NK-92 treated with Interleukin-12 subunit alpha and Interleukin-12 subunit beta, amount 100 ng/mL, for 24 hours (cell line): ENCODE results near the gene GHDC.
"Not testable (repeated sequence)": the region's sequence is repeated elsewhere in the genome, so short reads cannot be mapped to it uniquely, and the experiment has no call there.

Source experiments
- DNase-seq: peaks from one replicate; lab custom pipeline; 2025; lab: John Stamatoyannopoulos, UW

GHDC gene

DNA sequence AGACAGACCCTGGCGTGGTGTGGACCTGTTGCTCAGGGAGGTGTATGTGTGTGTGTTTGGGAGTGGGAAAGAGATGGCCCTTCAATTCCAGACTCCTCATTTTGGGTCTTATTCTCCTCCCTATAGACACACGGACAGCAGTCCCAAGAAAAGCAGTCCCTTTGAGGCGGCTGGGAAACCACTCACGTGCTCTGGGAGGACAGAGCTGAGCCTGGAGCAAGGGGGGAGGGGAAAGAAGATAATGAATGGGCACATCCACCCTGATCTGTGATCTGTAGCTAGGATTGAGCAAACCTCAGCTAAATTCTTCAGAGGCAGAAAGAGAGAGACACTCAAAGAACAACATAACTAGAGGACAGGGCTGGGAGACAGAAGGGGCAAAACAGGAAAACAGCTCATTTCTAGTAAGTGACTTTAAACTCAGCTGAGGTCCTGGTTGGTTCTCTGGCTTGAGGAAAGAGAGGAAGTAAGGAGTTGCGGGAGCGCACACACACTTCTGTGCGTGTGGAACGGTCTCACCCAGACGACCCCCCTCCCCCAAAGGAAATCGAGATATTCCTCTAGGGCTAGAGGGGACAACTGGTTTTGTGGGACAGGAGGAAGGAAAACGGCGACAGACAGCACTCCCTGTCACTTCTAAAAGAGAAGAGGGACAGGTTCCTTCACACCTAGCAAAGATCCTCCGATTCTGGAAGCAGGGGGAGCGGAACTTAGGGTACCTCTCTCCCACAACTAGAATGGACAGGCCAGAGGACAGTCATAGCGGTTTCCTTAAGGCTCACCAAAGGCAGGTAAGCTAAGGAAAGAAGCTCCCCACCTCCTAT, 40.2 kb downstream of the GHDC start:
- no peak for DNase-seq

DNA sequence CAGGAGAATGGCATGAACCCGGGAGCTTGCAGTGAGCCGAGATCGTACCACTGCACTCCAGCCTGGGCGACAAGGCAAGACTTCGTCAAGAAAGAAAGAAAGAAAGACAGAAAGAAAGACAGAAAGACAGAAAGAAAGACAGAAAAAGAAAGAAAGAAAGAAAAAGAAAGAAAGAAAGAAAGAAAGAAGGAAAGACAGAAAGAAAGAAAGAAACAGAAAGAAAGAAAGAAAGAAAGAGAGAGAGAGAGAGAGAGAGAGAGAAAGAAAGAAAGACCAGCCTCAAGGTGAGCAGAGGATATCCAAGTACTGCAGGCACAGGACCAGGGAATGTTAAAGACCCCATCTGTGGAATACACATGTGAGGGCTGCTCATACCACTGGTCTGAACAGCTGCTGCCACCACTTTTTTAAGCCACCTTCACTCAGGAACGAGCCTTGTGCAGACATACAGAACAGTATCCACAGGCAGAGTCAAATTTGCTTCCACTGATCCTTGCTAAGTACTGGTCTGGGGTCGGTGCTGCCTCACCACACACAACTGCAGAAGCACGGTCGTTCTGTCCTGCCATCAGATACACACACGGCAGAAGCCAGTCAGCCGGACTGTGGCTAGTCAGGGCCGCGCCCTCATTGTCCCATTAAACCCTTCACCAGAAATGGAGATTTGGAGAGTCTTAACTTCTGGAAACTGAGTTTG, 47.2 kb downstream of the GHDC start:
- DNase-seq, result no peak

DNA sequence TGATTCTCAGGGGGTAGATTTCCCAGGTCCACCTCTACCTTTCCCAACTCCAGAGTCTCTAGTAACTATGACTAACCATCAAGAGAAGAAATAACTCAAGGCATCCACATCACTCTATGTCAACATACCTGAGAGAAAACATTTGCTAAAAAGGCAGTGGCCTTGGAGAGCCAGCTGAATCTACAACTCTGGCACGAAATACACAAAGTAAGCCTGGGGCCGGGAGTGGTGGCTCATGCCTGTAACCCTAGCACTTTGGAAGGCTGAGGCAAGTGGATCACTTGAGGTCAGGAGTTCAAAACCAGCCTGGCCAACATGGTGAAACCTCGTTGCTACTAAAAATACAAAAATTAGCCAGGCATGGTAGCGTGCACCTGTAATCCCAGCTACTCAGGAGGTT, 51.2 kb downstream of the GHDC start:
- DNase-seq, result not testable (repeated sequence)

DNA sequence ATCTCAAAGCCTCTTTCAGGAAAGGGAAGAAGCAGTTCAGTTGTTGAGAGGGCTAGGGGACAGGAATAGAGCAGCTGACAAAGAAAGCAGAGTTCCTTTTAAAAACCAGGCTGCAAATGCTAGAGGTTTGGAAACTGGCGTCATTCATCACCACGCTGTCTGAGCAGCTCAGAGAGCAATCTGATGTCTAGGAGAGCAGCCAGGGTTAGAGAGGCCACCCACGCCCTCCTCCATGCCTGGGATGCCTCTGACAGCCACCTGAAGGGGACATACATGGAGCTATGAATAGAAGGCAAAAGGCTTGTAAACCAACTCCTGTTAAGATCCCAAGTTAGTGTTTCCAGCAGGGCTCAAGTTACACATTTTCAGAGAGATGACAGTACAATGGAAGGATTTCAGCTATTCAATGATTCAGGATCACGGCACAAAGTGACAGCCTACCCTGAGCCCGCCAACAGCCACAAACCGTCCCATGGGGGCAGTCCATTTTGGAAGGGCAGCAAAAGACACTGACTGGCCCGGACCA, 51.9 kb downstream of the GHDC start:
- no peak for DNase-seq

GRCh38 chr17:42141382-42141781, 52.9 kb downstream of the GHDC start:
- DNase-seq, result no peak

- DNase-seq, result not testable (repeated sequence)
Measured at GRCh38 chr17:42140690-42141089, 53.6 kb downstream of the GHDC start.
